Calu3 (cell line): ENCODE data around the gene XRCC4. TPM values are rescaled to one million over a fixed set of nuclear protein-coding genes. Genes with fewer than 3 reads are reported as not detected.

Experiments used
- BruUV-seq: library from RNA; stranded (reverse); fragments of 400-500 nt; replicated peaks from 2 replicates; lab custom pipeline; 2021; lab: Mats Ljungman, UMichigan
- CTCF ChIA-PET: fragments of 300-600 bp; sonication (Branson Sonifier 250); formaldehyde crosslinking; loops from one replicate; lab custom pipeline; 2022; ENCODE audit warnings: antibody characterized with exemption; lab: Charles Lee
- DNase-seq: peaks from one replicate; pipeline ENCODE4 v3.0.0; 2022
- H3K27ac Mint-ChIP-seq: one replicate; pipeline ENCODE4 v1.8.0; 2022; ENCODE audit warnings: mixed read lengths; ENCODE audit not compliant: unreplicated experiment
- H3K27me3 Mint-ChIP-seq: one replicate; pipeline ENCODE4 v1.8.0; 2022; ENCODE audit warnings: mixed read lengths; ENCODE audit not compliant: unreplicated experiment
- H3K36me3 Mint-ChIP-seq: one replicate; pipeline ENCODE4 v1.8.0; 2022; ENCODE audit warnings: mild to moderate bottlenecking, moderate library complexity, mixed read lengths; ENCODE audit not compliant: insufficient read depth, unreplicated experiment
- H3K4me1 Mint-ChIP-seq: one replicate; pipeline ENCODE4 v1.8.0; 2022; ENCODE audit warnings: mild to moderate bottlenecking, low read depth, mixed read lengths; ENCODE audit not compliant: unreplicated experiment
- H3K4me3 Mint-ChIP-seq: one replicate; pipeline ENCODE4 v1.8.0; 2022; ENCODE audit warnings: mild to moderate bottlenecking, low read depth, moderate library complexity, mixed read lengths; ENCODE audit not compliant: unreplicated experiment
- H3K9me3 Mint-ChIP-seq: one replicate; pipeline ENCODE4 v1.8.0; 2022; ENCODE audit warnings: low read depth, mixed read lengths; ENCODE audit not compliant: unreplicated experiment
- CTCF ChIP-seq: fragments of 200-600 bp; IDR thresholded peaks from one replicate; pipeline ENCODE4 v1.8.0; 2022; ENCODE audit warnings: antibody characterized with exemption; ENCODE audit not compliant: unreplicated experiment
- intact Hi-C: fragments of 100-400 bp; cut with micrococcal nuclease; formaldehyde crosslinking; loops from one replicate; pipeline ENCODE4 v1.10.0; 2022; ENCODE audit not compliant: unreplicated experiment
- total RNA-seq: library from RNA; stranded (reverse); gene quantifications from 2 replicates; pipeline ENCODE4 v1.2.3, GENCODE V29; 2022

The XRCC4 gene
- total RNA-seq, 1 experiment from 2014 or later, result 25.5 TPM

- peaks cover 12% of the 10 kb centered on the region for H3K36me3 Mint-ChIP-seq
- peaks cover 8% of the 10 kb centered on the region for H3K9me3 Mint-ChIP-seq
- no peaks in the 10 kb centered on the region for H3K27me3 Mint-ChIP-seq
- BruUV-seq, result no TSS peak
- peaks cover 40% of the 10 kb centered on the region for H3K4me1 Mint-ChIP-seq
- H3K27ac Mint-ChIP-seq, result peak overlapping the region; percentile 76
- DNase-seq, result no peak
- intact Hi-C loops, result loop anchor here (5.0 to 10.0 kb wide), 4 partner anchors 56 to 742 kb away; no protein-coding TSS in a partner anchor
- peak overlapping the region; percentile 76 for H3K4me3 Mint-ChIP-seq
- CTCF ChIA-PET, result no interaction called here
- no peak for TF ChIP-seq CTCF
These were observed 19.5 kb downstream of the XRCC4 start for GRCh38 chr5:83096660-83097339.

GRCh38 chr5:83097689-83098231, 20.4 kb downstream of the XRCC4 start:
- CTCF ChIA-PET, result no interaction called here
- H3K4me3 Mint-ChIP-seq, result peak overlapping the region; percentile 50
- H3K4me1 Mint-ChIP-seq, result peaks cover 47% of the 10 kb centered on the region
- intact Hi-C loops, result loop anchor here (5.0 to 10.0 kb wide), 4 partner anchors 55 to 743 kb away; no protein-coding TSS in a partner anchor
- H3K36me3 Mint-ChIP-seq, result peaks cover 12% of the 10 kb centered on the region
- peak overlapping the region; percentile 10 for H3K27ac Mint-ChIP-seq
- no TSS peak for BruUV-seq
- H3K27me3 Mint-ChIP-seq, result no peaks in the 10 kb centered on the region
- DNase-seq, result no peak
- H3K9me3 Mint-ChIP-seq, result peaks cover 4% of the 10 kb centered on the region
- TF ChIP-seq CTCF, result no peak

DNA sequence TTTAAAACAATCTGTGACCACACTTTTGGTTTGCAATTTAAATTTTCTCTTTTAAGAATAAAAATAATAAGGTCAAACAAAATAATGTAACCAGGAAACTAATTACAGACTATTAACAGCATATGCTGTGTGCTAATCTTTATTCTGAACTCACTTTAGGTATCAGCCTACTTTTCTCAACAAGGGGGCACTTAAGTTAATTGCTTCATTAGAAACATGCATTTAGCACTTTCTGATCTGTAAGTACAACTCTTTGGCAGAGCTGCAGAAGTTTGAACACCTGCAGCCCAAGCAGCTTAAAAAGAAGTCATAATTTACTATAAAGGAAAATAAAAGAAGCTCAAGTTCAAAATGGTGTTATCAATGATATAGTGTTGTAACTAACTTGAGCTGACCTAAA, 21.7 kb downstream of the XRCC4 start:
- Mint-ChIP-seq H3K4me1 (peaks cover 47% of the 10 kb centered on the region), H3K36me3 (peaks cover 12% of the 10 kb centered on the region), H3K9me3 (peaks cover 2% of the 10 kb centered on the region), H3K27ac (no peak overlapping the region), H3K4me3 (no peak overlapping the region), H3K27me3 (no peaks in the 10 kb centered on the region)
- no peak for DNase-seq
- intact Hi-C loops, result loop anchor here (5.0 to 10.0 kb wide), 4 partner anchors 53 to 744 kb away; no protein-coding TSS in a partner anchor
- BruUV-seq, result no TSS peak
- TF ChIP-seq CTCF, result no peak
- CTCF ChIA-PET, result no interaction called here

DNA sequence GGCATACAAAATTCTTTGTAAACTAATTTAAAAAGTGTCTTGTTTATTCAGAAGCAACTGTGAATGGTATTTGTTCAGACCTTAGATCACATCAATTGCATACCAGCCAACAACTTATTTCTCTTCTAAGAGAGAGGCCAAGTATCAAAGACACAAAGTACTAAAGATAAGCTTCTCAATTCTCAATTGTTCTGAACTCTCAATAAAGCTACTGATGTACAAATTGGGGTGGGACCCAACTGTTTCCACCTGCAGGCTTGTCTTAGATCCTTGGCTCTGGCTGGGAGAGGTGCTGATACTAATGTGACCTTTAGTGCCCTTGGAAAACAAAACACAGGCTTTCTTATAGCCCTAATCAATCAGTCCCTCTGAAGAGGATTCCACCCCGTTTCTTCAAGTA, 22.1 kb downstream of the XRCC4 start:
- no TSS peak for BruUV-seq
- intact Hi-C loops, result loop anchor here (5.0 to 10.0 kb wide), 4 partner anchors 53 to 745 kb away; no protein-coding TSS in a partner anchor
- Mint-ChIP-seq H3K4me1 (peaks cover 47% of the 10 kb centered on the region), H3K36me3 (peaks cover 12% of the 10 kb centered on the region), H3K27ac (no peak overlapping the region), H3K9me3 (no peaks in the 10 kb centered on the region), H3K27me3 (no peaks in the 10 kb centered on the region), H3K4me3 (no peak overlapping the region)
- TF ChIP-seq CTCF, result no peak
- CTCF ChIA-PET, result no interaction called here
- no peak for DNase-seq
